ENCODE results near the gene AHSG. TPM values are rescaled to one million over a fixed set of nuclear protein-coding genes. Genes with fewer than 3 reads are reported as not detected.

The AHSG gene
- total RNA-seq, 1 experiment from 2014 or later: 0.24 TPM

- DNase-seq: peak; percentile 85
- Mint-ChIP-seq H3K9me3 (ENCODE audit: low read depth, unreplicated experiment) (peaks cover 3% of the 10 kb centered on the region), H3K4me3 (ENCODE audit: low read depth, unreplicated experiment) (no peak overlapping the region), H3K36me3 (ENCODE audit: insufficient read depth, unreplicated experiment) (no peaks in the 10 kb centered on the region), H3K27ac (ENCODE audit: unreplicated experiment) (no peak overlapping the region), H3K4me1 (ENCODE audit: low read depth, unreplicated experiment) (peaks cover 61% of the 10 kb centered on the region), H3K27me3 (ENCODE audit: unreplicated experiment) (no peaks in the 10 kb centered on the region)
- CTCF ChIA-PET: interaction anchor here (0.7 to 4.5 kb wide), 8 partner anchors 11 to 367 kb away, joined by 3 to 40 read pairs (median 4); no protein-coding TSS in a partner anchor
- no TSS peak for BruUV-seq (replicated peaks)
- peak; percentile 48 for TF ChIP-seq CTCF (IDR thresholded peaks at IDR 0.05; ENCODE audit: unreplicated experiment)
- intact Hi-C loops (cut with micrococcal nuclease; ENCODE audit: unreplicated experiment): loop anchor here (2.0 kb wide), 1 partner anchor 69 kb away; no protein-coding TSS in a partner anchor
These were observed 3.5 kb upstream of the AHSG start for GRCh38 chr3:186609247-186609868.

GRCh38 chr3:186612065-186612464 lies 795 bp upstream of the AHSG start:
- no peak for DNase-seq
- Mint-ChIP-seq H3K36me3 (ENCODE audit: insufficient read depth, unreplicated experiment) (peaks cover 1% of the 10 kb centered on the region), H3K9me3 (ENCODE audit: low read depth, unreplicated experiment) (peaks cover 3% of the 10 kb centered on the region), H3K4me3 (ENCODE audit: low read depth, unreplicated experiment) (no peak overlapping the region), H3K27me3 (ENCODE audit: unreplicated experiment) (no peaks in the 10 kb centered on the region), H3K27ac (ENCODE audit: unreplicated experiment) (no peak overlapping the region), H3K4me1 (ENCODE audit: low read depth, unreplicated experiment) (peaks cover 46% of the 10 kb centered on the region)
- CTCF ChIA-PET: no interaction called here
- intact Hi-C loops (cut with micrococcal nuclease; ENCODE audit: unreplicated experiment): loop anchor here (10.0 kb wide), 2 partner anchors 173 to 627 kb away; partner anchors contain the start of gene EIF4A2
- BruUV-seq (replicated peaks): no TSS peak
- no peak for TF ChIP-seq CTCF (IDR thresholded peaks at IDR 0.05; ENCODE audit: unreplicated experiment)

GRCh38 chr3:186613637-186614265 lies 891 bp downstream of the AHSG start:
- no peak overlapping the region for H3K4me3 Mint-ChIP-seq (ENCODE audit: low read depth, unreplicated experiment)
- peaks cover 2% of the 10 kb centered on the region for H3K9me3 Mint-ChIP-seq (ENCODE audit: low read depth, unreplicated experiment)
- CTCF ChIA-PET: interaction anchor here (0.6 to 5.0 kb wide), 6 partner anchors 8 to 607 kb away, joined by 4 to 61 read pairs (median 11); no protein-coding TSS in a partner anchor
- H3K36me3 Mint-ChIP-seq (ENCODE audit: insufficient read depth, unreplicated experiment): peaks cover 5% of the 10 kb centered on the region
- DNase-seq: no peak
- peaks cover 45% of the 10 kb centered on the region for H3K4me1 Mint-ChIP-seq (ENCODE audit: low read depth, unreplicated experiment)
- H3K27me3 Mint-ChIP-seq (ENCODE audit: unreplicated experiment): no peaks in the 10 kb centered on the region
- no peak for TF ChIP-seq CTCF (IDR thresholded peaks at IDR 0.05; ENCODE audit: unreplicated experiment)
- no TSS peak for BruUV-seq (replicated peaks)
- H3K27ac Mint-ChIP-seq (ENCODE audit: unreplicated experiment): no peak overlapping the region
- intact Hi-C loops (cut with micrococcal nuclease; ENCODE audit: unreplicated experiment): loop anchor here (1.0 to 10.0 kb wide), 3 partner anchors 171 to 629 kb away; partner anchors contain the start of gene EIF4A2

- DNase-seq: no peak
- no peak overlapping the region for H3K27ac Mint-ChIP-seq (ENCODE audit: unreplicated experiment)
- TF ChIP-seq CTCF (IDR thresholded peaks at IDR 0.05; ENCODE audit: unreplicated experiment): no peak
- H3K4me3 Mint-ChIP-seq (ENCODE audit: low read depth, unreplicated experiment): no peak overlapping the region
- no TSS peak for BruUV-seq (replicated peaks)
- no peaks in the 10 kb centered on the region for H3K9me3 Mint-ChIP-seq (ENCODE audit: low read depth, unreplicated experiment)
- intact Hi-C loops (cut with micrococcal nuclease; ENCODE audit: unreplicated experiment): loop anchor here (1.0 to 10.0 kb wide), 3 partner anchors 171 to 629 kb away; partner anchors contain the start of gene EIF4A2
- H3K27me3 Mint-ChIP-seq (ENCODE audit: unreplicated experiment): no peaks in the 10 kb centered on the region
- CTCF ChIA-PET: interaction anchor here (0.6 to 5.0 kb wide), 16 partner anchors 9 to 606 kb away, joined by 3 to 61 read pairs (median 4); partner anchors contain the start of gene DNAJB11
- H3K4me1 Mint-ChIP-seq (ENCODE audit: low read depth, unreplicated experiment): peaks cover 40% of the 10 kb centered on the region
- peaks cover 5% of the 10 kb centered on the region for H3K36me3 Mint-ChIP-seq (ENCODE audit: insufficient read depth, unreplicated experiment)
These were observed 1.4 kb downstream of the AHSG start for GRCh38 chr3:186614266-186614596.

Measured in Calu3 (cell line).